HepG2 (cell line): ENCODE results near the gene FN1. TPM values are rescaled to one million over a fixed set of nuclear protein-coding genes. Genes with fewer than 3 reads are reported as not detected.

Source experiments
- ATF7 ChIP-seq, 2 experiments: fragments of 450-650 bp in 1 of 2; sonication (generic) in 1 of 2; formaldehyde crosslinking in 1 of 2; IDR thresholded peaks; 2 replicates each; pipeline versions ENCODE4 v1.4.0 to v1.6.1; 2016 to 2020; ENCODE audit warnings: antibody characterized with exemption in 1 of 2, mild to moderate bottlenecking in 1 of 2, missing genetic modification reagents in 1 of 2
- FOXO4 ChIP-seq: sonication (generic); formaldehyde crosslinking; conservative IDR thresholded peaks from 2 replicates; pipeline ENCODE4 v1.8.1; 2023; ENCODE audit warnings: missing genetic modification reagents
- GATAD2A ChIP-seq: IDR thresholded peaks from 2 replicates; pipeline ENCODE4 v1.6.1; 2016
- GMEB2 ChIP-seq: IDR thresholded peaks from 2 replicates; pipeline ENCODE4 v1.6.1; 2016; ENCODE audit warnings: missing biosample characterization, missing genetic modification reagents, low read depth
- HMG20A ChIP-seq: IDR thresholded peaks from 2 replicates; pipeline ENCODE4 v1.6.1; 2016; ENCODE audit warnings: borderline replicate concordance
- HNF4G ChIP-seq, 2 experiments: sonication (generic) in 1 of 2; formaldehyde crosslinking in 1 of 2; IDR thresholded peaks; 2 replicates each; pipeline versions ENCODE4 v1.4.0 to v1.6.1; 2011 to 2020; ENCODE audit warnings: borderline replicate concordance in 2 of 2, low read depth in 2 of 2, mild to moderate bottlenecking in 2 of 2, low read length in 1 of 2, missing genetic modification reagents in 1 of 2, moderate library complexity in 1 of 2
- KLF6 ChIP-seq: IDR thresholded peaks from 2 replicates; pipeline ENCODE4 v1.8.0; 2016; ENCODE audit warnings: missing biosample characterization, missing genetic modification reagents
- KMT2A ChIP-seq: sonication (generic); formaldehyde crosslinking; IDR thresholded peaks from 2 replicates; pipeline ENCODE4 v1.4.0; 2020; ENCODE audit warnings: missing genetic modification reagents
- NFATC3 ChIP-seq: sonication (generic); formaldehyde crosslinking; IDR thresholded peaks from 2 replicates; pipeline ENCODE4 v1.5.1; 2020; ENCODE audit warnings: mild to moderate bottlenecking, missing genetic modification reagents
- RARA ChIP-seq: IDR thresholded peaks from 2 replicates; pipeline ENCODE4 v1.6.1; 2016; ENCODE audit warnings: missing genetic modification reagents, missing compliant biosample characterization
- RELA ChIP-seq: sonication (generic); formaldehyde crosslinking; IDR thresholded peaks from 2 replicates; pipeline ENCODE4 v1.4.0; 2020; ENCODE audit warnings: missing genetic modification reagents
- RFXANK ChIP-seq: IDR thresholded peaks from 2 replicates; pipeline ENCODE4 v1.6.1; 2016
- SMAD9 ChIP-seq: sonication (generic); formaldehyde crosslinking; IDR thresholded peaks from 2 replicates; pipeline ENCODE4 v1.5.1; 2020; ENCODE audit warnings: mild to moderate bottlenecking, missing genetic modification reagents
- TAF1 ChIP-seq: sonication (generic); formaldehyde crosslinking; IDR thresholded peaks from 2 replicates; pipeline ENCODE4 v1.4.0; 2020; ENCODE audit warnings: missing genetic modification reagents
- THRA ChIP-seq: sonication (generic); formaldehyde crosslinking; IDR thresholded peaks from 2 replicates; pipeline ENCODE4 v1.4.0; 2020; ENCODE audit warnings: missing genetic modification reagents, borderline replicate concordance
- TIGD3 ChIP-seq: sonication (generic); formaldehyde crosslinking; IDR thresholded peaks from 2 replicates; pipeline ENCODE4 v1.5.1; 2020; ENCODE audit warnings: mild to moderate bottlenecking, missing genetic modification reagents, borderline replicate concordance
- ZBTB37 ChIP-seq: sonication (generic); formaldehyde crosslinking; IDR thresholded peaks from 2 replicates; pipeline ENCODE4 v1.4.0; 2020; ENCODE audit warnings: mild to moderate bottlenecking, missing genetic modification reagents
- ZIK1 ChIP-seq: sonication (generic); formaldehyde crosslinking; IDR thresholded peaks from 2 replicates; pipeline ENCODE4 v1.5.0; 2020; ENCODE audit warnings: mild to moderate bottlenecking, low read depth, missing genetic modification reagents, borderline replicate concordance
- ZNF224 ChIP-seq: sonication (generic); formaldehyde crosslinking; IDR thresholded peaks from 2 replicates; pipeline ENCODE4 v1.5.0; 2020; ENCODE audit warnings: mild to moderate bottlenecking, missing genetic modification reagents
- ZNF292 ChIP-seq: sonication (generic); formaldehyde crosslinking; IDR thresholded peaks from 2 replicates; pipeline ENCODE4 v1.8.1; 2022; ENCODE audit warnings: mild to moderate bottlenecking, low read depth, missing genetic modification reagents, borderline replicate concordance
- ZNF317 ChIP-seq: sonication (generic); formaldehyde crosslinking; IDR thresholded peaks from 2 replicates; pipeline ENCODE4 v1.5.0; 2020; ENCODE audit warnings: mild to moderate bottlenecking, missing genetic modification reagents
- ZNF569 ChIP-seq: sonication (generic); formaldehyde crosslinking; IDR thresholded peaks from 2 replicates; pipeline ENCODE4 v1.5.0; 2020; ENCODE audit warnings: mild to moderate bottlenecking, missing genetic modification reagents, moderate library complexity, borderline replicate concordance
- ZNF777 ChIP-seq: sonication (generic); formaldehyde crosslinking; IDR thresholded peaks from 2 replicates; pipeline ENCODE4 v1.4.0; 2020; ENCODE audit warnings: missing genetic modification reagents
- polyA plus RNA-seq, 8 experiments: library from polyadenylated mRNA; depleted of rRNA in 3 of 8; stranded (reverse) in 7 of 8; unstranded in 1 of 8; fragments of >200 nt; fragmentation: Illumina TruSeq in 4 of 8; extraction: Trizol in 4 of 8; gene quantifications; 2 replicates each; pipeline versions ENCODE4 v1.2.1 to v1.2.3, GENCODE V29; 2011 to 2016; ENCODE audit warnings: low read depth in 4 of 8, missing spikeins in 1 of 8, mixed read lengths in 1 of 8; ENCODE audit not compliant: insufficient read depth in 1 of 8
- total RNA-seq, 5 experiments: library from RNA; depleted of rRNA; stranded (reverse); fragments of >200 nt; fragmentation: Illumina TruSeq; extraction: Trizol; gene quantifications; 2 replicates each; pipeline ENCODE4 v1.2.3, GENCODE V29; 2016; ENCODE audit warnings: low read depth in 1 of 5

Gene FN1
- total and polyA plus RNA-seq, 2 of the 13 experiments (the other 11 are each of a cell fraction or from before 2014, with no cell fraction given), result 1,847 to 6,471 TPM

- TF ChIP-seq GMEB2 (CRISPR knock-in tag), result no peak
- TF ChIP-seq ZIK1 (CRISPR knock-in tag), result no peak
- TF ChIP-seq ZNF777, result no peak
- TF ChIP-seq ZNF224, result no peak
- TF ChIP-seq ZNF569 (CRISPR knock-in tag), result no peak
- no peak for TF ChIP-seq ZNF317
- TF ChIP-seq RARA (CRISPR knock-in tag), result peak; percentile 48
- peak; percentile 82; the same call in 1 of the 2 replicates for TF ChIP-seq THRA (CRISPR knock-in tag)
- TF ChIP-seq HMG20A, result peak; percentile 47; the same call in 1 of the 2 replicates
- TF ChIP-seq TIGD3 (CRISPR knock-in tag), result no peak
- TF ChIP-seq ATF7 (IDR thresholded peaks at IDR 0.05), result no peak
- TF ChIP-seq ATF7 (CRISPR knock-in tag; IDR thresholded peaks at IDR 0.05), result no peak
- TF ChIP-seq RELA (CRISPR knock-in tag), result no peak
- TF ChIP-seq NFATC3 (CRISPR knock-in tag), result no peak
- TF ChIP-seq ZBTB37 (CRISPR knock-in tag), result no peak
- no peak for TF ChIP-seq FOXO4 (CRISPR knock-in tag)
- TF ChIP-seq ZNF292 (CRISPR knock-in tag), result no peak
- no peak for TF ChIP-seq KMT2A
- TF ChIP-seq RFXANK (CRISPR knock-in tag), result 0 out of 2 replicates have a peak, but pooled peaks have one; percentile 25
- 0 out of 2 replicates have a peak, but pooled peaks have one; percentile 35 for TF ChIP-seq KLF6 (CRISPR knock-in tag)
- TF ChIP-seq SMAD9 (CRISPR knock-in tag), result no peak
- peak; percentile 15; the same call in 1 of the 2 replicates for TF ChIP-seq HNF4G (IDR thresholded peaks at IDR 0.05; ENCODE audit: borderline replicate concordance, low read depth, low read length)
- no peak for TF ChIP-seq HNF4G (CRISPR knock-in tag; IDR thresholded peaks at IDR 0.05; ENCODE audit: borderline replicate concordance, low read depth)
- no peak for TF ChIP-seq TAF1 (CRISPR knock-in tag)
- TF ChIP-seq GATAD2A (CRISPR knock-in tag), result peak; percentile 81
Measured at GRCh38 chr2:215454519-215455246, 18.8 kb upstream of the FN1 start (continued).
